ENCODE measurements around the gene L2HGDH. TPM values are rescaled to one million over a fixed set of nuclear protein-coding genes. Genes with fewer than 3 reads are reported as not detected.

Gene L2HGDH
- total RNA-seq, 2 donors from 2014 or later = 11.4 to 12.3 TPM

DNA sequence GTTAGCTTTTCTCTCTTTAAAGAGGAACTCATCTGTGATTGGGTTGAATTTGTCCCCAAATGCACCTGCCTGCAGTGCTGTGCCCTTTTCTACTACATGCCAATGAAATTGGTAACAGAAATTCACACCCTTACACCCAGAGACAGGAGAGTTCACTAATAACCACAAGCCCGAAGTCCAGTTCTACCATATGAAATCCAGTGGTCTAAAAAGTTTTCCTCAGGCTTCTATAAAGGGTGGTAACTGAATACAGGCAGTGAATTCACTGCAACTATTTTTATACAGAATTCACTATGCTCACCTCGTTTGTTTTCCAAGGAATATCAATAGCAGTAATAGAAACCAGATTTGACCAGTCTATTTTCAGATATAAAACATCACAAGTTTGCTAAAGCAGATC is 49.2 kb downstream of the L2HGDH start:
- Histone ChIP-seq H3K36me3 (no peaks in the 10 kb centered on the region), H3K27ac (no peak overlapping the region), H3K4me1 (no peaks in the 10 kb centered on the region), H3K9ac (ENCODE audit: low read depth in 2 of 2, low read length in 2 of 2) (no peak overlapping the region), H3K4me3 (no peak overlapping the region), H3K27me3 (no peaks in the 10 kb centered on the region), H3K9me3 (no peaks in the 10 kb centered on the region)
- no peak for DNase-seq
- TF ChIP-seq, protein P1, sequence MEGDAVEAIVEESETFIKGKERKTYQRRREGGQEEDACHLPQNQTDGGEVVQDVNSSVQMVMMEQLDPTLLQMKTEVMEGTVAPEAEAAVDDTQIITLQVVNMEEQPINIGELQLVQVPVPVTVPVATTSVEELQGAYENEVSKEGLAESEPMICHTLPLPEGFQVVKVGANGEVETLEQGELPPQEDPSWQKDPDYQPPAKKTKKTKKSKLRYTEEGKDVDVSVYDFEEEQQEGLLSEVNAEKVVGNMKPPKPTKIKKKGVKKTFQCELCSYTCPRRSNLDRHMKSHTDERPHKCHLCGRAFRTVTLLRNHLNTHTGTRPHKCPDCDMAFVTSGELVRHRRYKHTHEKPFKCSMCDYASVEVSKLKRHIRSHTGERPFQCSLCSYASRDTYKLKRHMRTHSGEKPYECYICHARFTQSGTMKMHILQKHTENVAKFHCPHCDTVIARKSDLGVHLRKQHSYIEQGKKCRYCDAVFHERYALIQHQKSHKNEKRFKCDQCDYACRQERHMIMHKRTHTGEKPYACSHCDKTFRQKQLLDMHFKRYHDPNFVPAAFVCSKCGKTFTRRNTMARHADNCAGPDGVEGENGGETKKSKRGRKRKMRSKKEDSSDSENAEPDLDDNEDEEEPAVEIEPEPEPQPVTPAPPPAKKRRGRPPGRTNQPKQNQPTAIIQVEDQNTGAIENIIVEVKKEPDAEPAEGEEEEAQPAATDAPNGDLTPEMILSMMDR (IDR thresholded peaks at IDR 0.05) = no peak
- intact Hi-C loops (cut with DNase I) = no loop called here

DNA sequence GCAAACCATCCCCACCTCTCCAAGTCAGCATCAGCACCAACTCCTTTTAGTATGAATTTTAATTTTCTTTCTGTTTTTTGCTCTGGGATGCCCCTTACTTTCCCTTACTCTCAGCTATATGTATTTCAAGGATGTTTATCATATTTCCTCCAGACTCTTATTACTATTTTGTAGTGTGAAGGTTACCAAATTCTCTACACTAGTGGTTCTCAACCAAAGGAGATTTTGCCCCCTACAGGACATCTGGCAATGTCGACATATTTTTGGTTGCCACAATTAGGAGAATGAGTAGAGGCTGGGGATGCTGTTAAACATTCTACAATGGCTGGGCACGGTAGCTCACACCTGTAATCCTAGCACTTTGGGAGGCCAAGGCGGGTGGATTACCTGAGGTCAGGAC is 51.5 kb downstream of the L2HGDH start:
- no peaks in the 10 kb centered on the region for H3K36me3 ChIP-seq
- no peaks in the 10 kb centered on the region for H3K27me3 ChIP-seq
- H3K9me3 ChIP-seq = no peaks in the 10 kb centered on the region
- TF ChIP-seq, protein P1 (IDR thresholded peaks at IDR 0.05) = no peak
- H3K4me3 ChIP-seq = no peak overlapping the region
- H3K27ac ChIP-seq = no peak overlapping the region
- no peak overlapping the region for H3K9ac ChIP-seq (ENCODE audit: low read depth in 2 of 2, low read length in 2 of 2)
- no peaks in the 10 kb centered on the region for H3K4me1 ChIP-seq
- no peak for DNase-seq
- intact Hi-C loops (cut with DNase I) = no loop called here

DNA sequence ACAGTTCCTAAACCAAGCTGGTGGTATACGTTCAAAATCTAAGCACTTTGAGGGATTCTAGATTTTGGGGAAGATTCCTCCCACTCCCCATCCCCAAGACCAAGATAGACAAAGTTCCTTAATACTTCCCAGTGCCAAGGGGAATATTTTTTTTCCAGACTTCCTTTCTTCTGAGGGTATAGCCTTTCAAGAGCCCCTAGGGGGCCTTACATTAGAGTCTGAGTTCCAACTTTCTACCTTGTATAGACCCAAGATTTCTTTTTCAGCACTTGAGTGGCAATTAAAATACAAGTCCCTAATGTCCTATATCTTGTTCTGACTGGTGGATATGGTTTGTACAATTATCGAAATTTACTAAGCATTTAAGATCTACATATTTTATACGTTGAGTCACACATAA is 52.0 kb downstream of the L2HGDH start:
- Histone ChIP-seq H3K9ac (ENCODE audit: low read depth in 2 of 2, low read length in 2 of 2) (no peak overlapping the region), H3K36me3 (no peaks in the 10 kb centered on the region), H3K27ac (no peak overlapping the region), H3K27me3 (no peaks in the 10 kb centered on the region), H3K4me3 (no peak overlapping the region), H3K4me1 (no peaks in the 10 kb centered on the region), H3K9me3 (no peaks in the 10 kb centered on the region)
- no peak for DNase-seq
- intact Hi-C loops (cut with DNase I) = no loop called here
- TF ChIP-seq, protein P1 (IDR thresholded peaks at IDR 0.05) = no peak

DNA sequence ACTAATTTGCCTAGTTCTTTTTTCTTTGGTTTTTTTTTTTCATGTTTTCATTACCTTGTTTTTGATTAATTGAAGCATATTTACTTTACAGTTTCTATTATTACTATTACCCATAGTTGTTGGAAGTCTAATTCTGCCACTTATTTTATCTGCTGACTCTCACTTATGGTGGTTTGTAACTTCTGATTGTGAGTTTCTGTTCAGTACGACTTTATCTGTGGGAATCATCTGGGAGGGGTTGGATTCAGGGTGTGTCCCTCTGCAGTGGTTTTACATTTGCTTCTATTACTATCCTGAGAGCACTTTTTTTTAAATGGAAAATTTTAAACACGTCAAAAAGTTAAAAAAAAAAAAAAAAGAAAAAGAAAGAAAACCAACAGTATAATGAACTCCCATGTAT is 54.3 kb downstream of the L2HGDH start:
- Histone ChIP-seq H3K27me3 (no peaks in the 10 kb centered on the region), H3K36me3 (no peaks in the 10 kb centered on the region), H3K9ac (ENCODE audit: low read depth in 2 of 2, low read length in 2 of 2) (no peak overlapping the region), H3K4me1 (no peaks in the 10 kb centered on the region), H3K4me3 (no peak overlapping the region), H3K9me3 (no peaks in the 10 kb centered on the region), H3K27ac (no peak overlapping the region)
- TF ChIP-seq, protein P1 (IDR thresholded peaks at IDR 0.05) = no peak
- no peak for DNase-seq
- intact Hi-C loops (cut with DNase I) = no loop called here

DNA sequence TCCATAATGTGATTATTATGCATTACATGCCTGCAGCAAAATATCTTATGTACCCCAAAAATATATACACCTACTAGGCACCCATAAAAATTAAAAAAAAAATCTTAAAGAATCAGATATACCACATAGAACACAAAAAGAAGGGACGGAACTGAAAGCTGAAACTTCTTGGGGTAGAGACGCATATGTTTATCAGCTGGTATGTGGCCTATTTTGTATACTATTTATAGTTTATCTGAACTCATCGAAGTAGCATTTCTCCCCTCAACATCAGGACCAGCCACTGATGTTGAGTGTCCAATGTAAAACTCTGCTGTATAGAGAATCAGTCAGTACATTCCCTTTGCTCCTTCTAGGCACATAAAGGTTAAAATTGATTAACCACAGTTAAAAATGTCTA is 57.8 kb downstream of the L2HGDH start:
- no peak for DNase-seq
- Histone ChIP-seq H3K4me3 (no peak overlapping the region), H3K36me3 (no peaks in the 10 kb centered on the region), H3K9me3 (no peaks in the 10 kb centered on the region), H3K9ac (ENCODE audit: low read depth in 2 of 2, low read length in 2 of 2) (no peak overlapping the region), H3K27me3 (no peaks in the 10 kb centered on the region), H3K27ac (no peak overlapping the region), H3K4me1 (no peaks in the 10 kb centered on the region)
- intact Hi-C loops (cut with DNase I) = no loop called here
- TF ChIP-seq, protein P1 (IDR thresholded peaks at IDR 0.05) = no peak
